IPS DF 19.7 (cell line): ENCODE measurements around the gene LAMB3.
"Not testable (repeated sequence)": the region's sequence is repeated elsewhere in the genome, so short reads cannot be mapped to it uniquely, and the experiment has no call there.

Source experiments
- DNase-seq: peaks from one replicate; pipeline ENCODE4 v3.0.0-alpha.2; 2013; ENCODE audit warnings: low read depth, low spot score

Gene LAMB3

DNA sequence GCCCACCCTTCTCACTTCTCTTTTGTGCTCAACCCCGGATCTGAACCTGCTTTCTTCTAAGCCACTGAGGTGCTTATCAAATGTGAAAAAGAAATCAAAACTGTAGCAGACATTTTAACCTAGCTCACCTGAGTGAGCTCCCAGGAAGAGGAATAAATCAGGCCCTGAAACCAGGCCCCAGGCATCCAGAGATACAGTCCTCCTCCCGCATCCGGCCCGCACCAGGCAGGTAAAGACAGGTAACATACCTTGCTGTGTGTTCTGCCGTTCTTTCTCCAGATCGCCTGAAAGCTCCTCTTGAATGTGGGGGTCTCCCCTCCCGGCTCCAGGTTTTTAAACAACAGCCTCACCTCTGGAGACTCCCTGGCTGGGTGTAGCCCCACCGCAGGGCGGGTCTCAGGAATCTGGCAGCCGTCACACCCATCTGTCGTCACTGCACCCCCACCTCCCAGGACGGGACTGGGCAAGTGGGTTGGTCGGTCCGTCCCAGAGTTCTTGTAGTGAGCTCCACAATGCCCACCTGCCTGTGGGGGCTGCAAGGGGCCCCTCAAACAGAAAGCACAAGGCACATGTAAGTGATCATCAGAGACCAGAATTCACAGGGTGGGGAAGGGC is at the start of gene LAMB3:
LAMB3 (minus strand) TSS at position 305 of the 615 bp plus-strand sequence. CDS start 1,481 bp downstream, outside the sequence.
- DNase-seq, result no peak

GRCh38 chr1:209700686-209701085 is 48.5 kb upstream of the LAMB3 start:
- DNase-seq, result not testable (repeated sequence)

- DNase-seq, result no peak
These were observed 44.9 kb upstream of the LAMB3 start for GRCh38 chr1:209697126-209697525.

GRCh38 chr1:209696673-209697072 is 44.4 kb upstream of the LAMB3 start:
- no peak for DNase-seq

DNA sequence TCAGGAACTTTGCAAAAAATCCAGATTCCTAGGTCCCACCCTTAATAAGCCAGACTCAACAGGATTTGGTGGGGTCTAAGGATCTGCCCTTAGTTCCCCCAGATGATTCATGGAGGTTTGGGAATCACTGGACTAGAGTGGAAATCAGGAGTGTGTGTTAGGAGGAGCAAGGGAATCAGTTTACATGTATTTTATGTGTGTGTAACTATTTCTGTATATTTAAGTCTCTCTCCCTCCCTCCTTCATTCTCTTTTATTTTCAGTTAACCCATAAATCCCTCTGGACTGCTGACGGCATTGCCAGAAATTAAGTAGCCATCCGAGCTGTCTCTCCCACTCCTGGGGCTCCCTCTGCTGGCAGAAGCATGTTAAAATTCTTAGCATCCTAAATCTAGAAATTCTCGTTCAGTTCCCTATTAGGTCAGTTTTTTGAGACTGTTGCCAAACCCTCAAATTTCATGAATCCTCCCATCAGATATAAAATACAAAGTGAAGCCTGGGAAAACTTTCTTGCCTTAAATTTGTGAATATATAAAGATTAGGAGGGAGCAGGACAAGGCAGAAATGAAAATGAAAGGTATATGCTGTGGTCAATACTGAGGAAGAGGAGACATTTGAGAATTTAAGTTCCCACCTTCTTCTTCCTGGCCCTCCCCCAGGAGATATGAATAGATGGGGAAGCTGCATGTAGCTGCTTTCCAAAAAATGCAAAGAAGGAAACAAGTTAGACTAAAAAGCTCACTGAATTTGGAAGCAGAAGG is 40.7 kb upstream of the LAMB3 start:
- DNase-seq, result peak; percentile 20

GRCh38 chr1:209692296-209692695 is 40.1 kb upstream of the LAMB3 start:
- no peak for DNase-seq

GRCh38 chr1:209691237-209691636 is 39.0 kb upstream of the LAMB3 start:
- no peak for DNase-seq

- no peak for DNase-seq
These were observed 37.3 kb upstream of the LAMB3 start for GRCh38 chr1:209689477-209689876.

DNA sequence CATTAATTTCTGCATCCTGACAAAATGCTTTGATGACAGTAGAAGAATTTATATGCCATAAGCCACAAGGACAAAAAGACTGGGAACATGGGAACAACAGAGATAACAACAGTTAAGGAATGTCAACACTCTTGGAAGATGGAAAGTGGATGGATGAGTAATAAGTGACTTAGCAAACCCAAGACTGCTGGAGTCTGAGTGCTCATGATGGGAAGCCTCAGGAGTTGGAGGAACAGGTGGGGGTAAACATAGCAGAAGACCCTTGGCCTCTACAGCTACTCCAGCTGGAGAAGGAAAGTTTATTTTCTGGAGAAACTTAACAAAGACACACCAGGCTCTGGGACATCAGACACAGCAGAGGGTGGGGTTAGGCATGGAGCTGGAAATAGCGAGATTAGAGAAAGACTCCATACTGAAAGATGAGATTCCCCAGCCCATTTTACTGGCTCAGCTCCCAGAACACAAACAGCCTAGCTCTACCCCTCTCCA is 36.6 kb upstream of the LAMB3 start:
- no peak for DNase-seq

GRCh38 chr1:209686322-209686721 is 34.1 kb upstream of the LAMB3 start:
- DNase-seq, result no peak

- no peak for DNase-seq
These were observed 33.6 kb upstream of the LAMB3 start for GRCh38 chr1:209685821-209686220.

DNA sequence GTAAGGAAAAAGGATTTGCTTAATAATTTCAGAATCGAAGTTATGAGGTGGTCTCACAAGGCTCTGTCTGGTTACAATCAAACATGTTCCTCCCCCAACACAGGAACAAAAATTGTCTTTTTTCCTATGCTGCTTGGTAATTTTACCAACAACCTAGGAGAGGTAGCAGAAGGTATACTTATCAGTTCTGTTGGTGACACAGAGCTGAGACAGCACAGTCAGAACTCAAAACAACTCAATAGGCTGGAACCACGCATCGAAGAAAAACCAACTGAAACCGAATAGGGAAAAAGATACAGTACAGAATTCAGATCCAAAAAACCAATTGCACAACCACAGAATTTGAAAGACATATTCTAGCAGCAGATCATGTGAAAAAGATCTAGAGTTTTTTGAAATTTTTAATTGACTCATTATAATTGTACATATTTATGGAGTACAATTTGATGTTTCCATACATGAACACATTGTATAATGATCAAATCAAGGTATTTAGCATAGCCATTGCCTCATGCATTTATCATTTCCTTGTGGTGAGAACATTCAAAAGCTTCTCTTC is 26.8 kb upstream of the LAMB3 start:
- no peak for DNase-seq

DNA sequence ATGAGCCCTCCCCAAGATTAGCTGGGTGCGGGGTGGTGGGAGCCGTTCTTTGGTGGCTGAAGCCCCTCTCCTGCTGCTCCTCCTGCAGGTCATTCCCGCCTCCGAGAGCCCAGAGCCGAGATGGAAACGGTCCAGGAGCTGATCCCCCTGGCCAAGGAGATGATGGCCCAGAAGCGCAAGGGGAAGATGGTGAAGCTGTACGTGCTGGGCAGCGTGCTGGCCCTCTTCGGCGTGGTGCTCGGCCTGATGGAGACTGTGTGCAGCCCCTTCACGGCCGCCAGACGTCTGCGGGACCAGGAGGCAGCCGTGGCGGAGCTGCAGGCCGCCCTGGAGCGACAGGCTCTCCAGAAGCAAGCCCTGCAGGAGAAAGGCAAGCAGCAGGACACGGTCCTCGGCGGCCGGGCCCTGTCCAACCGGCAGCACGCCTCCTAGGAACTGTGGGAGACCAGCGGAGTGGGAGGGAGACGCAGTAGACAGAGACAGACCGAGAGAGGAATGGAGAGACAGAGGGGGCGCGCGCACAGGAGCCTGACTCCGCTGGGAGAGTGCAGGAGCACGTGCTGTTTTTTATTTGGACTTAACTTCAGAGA is 23.4 kb upstream of the LAMB3 start:
- DNase-seq, result no peak

GRCh38 chr1:209674957-209675564 is 22.8 kb upstream of the LAMB3 start, which contains the start of gene G0S2:
TSS of gene G0S2 (plus strand) at chr1:209675412. CDS start at chr1:209675685, 273 bp downstream.
- no peak for DNase-seq

DNA sequence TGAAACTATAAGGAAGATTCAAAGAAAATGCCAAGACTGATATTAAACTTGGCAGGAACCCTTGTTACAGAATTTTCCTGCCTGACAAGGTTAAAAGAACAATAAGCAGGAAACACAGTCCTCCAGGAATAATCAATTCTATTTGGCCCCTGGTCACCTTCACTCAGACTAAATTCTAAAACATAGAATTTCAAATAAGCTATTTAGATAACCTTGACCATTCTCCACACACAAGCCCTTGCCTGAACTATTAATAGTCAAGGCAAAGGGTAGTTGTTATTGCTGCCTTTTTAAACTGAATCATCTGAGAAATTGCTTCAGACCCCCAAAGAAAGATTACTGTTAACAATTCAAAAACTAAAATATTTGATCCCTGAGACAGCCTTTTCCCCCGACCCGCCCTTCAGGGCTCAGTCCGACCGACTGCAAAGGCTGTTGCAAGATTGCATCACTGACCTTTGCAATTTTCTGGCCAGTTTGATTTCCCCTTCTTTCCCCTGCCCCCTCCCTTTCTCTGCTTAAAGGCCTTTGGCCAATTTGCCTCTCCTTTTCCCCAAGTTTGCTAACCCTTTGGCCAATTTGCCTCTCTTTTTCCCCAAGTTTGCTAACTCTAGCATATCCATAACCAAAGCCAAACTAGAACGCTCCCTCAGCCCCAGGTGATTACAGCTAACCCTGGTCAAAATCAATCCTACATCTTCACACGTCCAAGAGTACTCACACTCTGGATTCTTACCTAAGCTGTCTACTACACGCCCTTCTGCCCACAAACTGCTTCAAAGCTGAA is 21.6 kb upstream of the LAMB3 start:
- DNase-seq, result no peak

- DNase-seq, result no peak
These were observed 20.7 kb upstream of the LAMB3 start for GRCh38 chr1:209672705-209673630.

DNA sequence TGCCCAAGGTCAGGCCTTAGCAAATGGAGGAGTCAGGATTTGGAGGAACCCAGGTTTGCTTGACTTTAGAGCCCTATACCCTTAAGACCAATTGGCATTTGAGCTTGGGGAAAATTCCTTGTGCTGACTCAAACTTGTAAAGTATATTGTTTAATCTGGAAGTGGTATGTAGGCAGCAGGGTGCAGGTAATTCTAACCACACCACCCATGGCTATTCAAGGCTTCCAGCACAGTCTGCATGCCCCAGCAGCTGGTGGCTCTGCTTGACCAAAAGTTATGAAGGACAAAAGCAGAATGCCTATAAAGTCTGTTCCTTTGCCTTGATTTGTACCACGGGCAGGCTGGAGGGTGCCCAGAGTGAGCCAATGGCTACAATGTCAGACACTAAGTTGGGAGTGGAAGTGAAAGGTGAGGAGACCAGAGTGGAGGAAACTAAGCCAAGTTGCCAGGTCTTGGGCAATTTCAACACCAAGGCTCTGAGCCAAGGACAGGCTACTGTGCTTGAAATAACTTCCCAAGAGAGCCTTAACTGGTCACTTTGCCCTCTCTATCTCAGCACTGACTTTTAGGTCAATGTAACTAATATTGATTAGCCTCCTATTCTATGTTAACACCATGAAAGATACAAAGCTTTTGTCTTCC is 18.3 kb upstream of the LAMB3 start:
- DNase-seq, result no peak

DNA sequence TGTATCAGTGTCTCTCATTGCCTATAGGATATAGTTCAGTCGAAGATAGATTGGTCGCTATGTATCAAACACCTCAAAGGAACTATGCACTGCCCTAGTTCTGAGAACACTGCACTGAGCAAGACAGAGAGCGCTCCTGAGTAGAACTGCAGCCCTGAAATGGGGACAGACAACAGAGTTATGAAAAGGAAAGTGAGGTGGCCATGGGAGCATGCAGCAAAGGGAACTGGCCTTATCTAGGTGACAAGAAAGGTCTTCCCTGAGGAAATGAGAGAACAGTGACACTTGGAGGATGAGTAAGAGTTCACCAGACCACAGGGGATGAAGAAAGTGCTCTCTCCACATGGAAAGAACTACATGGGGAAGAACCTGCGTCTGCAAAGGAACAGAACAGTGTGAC is 15.5 kb upstream of the LAMB3 start:
- no peak for DNase-seq

- no peak for DNase-seq
These were observed 14.9 kb upstream of the LAMB3 start for GRCh38 chr1:209667103-209667502.
